NCI-H187 (cell line): ENCODE data around the gene CCNB2.

Source experiments
- DNase-seq, 2 experiments: peaks; one replicate each; lab custom pipeline; 2025; lab: John Stamatoyannopoulos, UW

CCNB2 gene

DNA sequence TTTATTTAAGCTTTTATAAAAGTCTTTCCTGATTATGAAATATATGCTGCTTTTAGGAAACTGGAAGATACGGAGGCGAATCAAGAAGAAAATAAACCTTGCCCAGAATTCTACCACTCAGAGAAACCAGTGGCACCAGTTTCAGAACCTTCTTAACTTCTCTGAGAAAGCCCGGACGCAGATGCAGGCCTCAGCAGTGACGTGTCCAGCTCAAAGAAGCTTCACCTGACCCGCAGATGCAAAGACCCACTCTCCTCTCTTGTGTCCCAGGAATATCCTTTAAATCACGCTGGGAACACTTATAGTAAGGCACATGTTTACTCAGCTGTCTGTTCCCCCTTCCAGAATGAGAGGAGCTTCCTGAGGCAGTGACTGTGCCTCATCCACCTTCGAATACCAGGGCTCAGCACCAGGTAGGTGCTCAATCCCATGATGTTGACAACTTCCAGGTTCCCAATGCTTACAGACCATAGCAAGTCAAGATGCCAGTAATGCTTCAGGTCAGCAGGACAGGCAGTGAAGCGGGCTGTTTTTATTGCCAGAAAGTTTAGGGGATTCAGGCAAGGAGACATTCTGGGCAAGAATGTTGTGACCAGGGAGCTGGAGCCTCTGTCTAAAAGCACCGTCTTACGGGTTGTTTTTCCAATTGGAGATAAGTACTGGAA lies 61.8 kb downstream of the CCNB2 start:
- DNase-seq = peak in 1 of 2 experiments; percentile 31

DNA sequence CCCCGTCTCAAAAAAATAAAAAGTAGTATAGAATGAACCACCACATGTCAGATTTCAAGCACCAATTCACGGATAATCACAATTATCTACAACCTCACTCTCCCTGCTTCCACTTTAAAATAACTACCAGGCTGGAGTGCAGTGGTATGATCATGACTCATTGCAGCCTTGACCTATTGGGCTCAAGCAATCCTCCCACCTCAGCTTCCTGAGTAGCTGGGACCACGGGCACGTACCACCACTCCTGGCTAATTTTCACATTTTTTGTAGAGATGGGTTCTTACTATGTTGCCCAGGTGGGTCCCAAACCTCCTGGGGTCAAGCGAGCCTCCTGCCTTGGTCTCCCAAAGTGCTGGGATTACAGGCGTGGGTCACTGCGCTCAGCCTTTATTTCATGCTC lies 63.6 kb downstream of the CCNB2 start:
- DNase-seq = no peak

DNA sequence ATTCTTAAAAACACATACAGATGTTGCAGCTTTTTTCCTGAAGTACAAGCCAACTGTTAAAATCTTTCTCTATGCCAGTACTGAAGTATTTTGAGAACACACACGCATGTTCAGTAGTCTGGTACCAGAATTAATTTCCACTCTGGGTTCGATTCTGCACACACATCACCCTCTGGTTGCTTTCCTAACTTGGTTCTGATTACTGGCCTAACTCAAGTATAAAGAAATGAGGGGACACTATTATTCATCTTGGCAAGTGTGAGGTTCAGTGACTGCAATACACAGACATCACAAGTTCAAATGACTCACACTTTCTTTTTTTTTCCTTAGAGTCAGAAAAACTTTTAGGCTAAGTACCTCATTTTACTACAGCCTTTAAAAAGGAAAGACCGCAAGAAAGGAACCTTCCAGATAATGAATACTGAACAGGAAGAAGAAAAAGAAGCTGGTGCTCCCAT lies 64.3 kb downstream of the CCNB2 start:
- DNase-seq = no peak

DNA sequence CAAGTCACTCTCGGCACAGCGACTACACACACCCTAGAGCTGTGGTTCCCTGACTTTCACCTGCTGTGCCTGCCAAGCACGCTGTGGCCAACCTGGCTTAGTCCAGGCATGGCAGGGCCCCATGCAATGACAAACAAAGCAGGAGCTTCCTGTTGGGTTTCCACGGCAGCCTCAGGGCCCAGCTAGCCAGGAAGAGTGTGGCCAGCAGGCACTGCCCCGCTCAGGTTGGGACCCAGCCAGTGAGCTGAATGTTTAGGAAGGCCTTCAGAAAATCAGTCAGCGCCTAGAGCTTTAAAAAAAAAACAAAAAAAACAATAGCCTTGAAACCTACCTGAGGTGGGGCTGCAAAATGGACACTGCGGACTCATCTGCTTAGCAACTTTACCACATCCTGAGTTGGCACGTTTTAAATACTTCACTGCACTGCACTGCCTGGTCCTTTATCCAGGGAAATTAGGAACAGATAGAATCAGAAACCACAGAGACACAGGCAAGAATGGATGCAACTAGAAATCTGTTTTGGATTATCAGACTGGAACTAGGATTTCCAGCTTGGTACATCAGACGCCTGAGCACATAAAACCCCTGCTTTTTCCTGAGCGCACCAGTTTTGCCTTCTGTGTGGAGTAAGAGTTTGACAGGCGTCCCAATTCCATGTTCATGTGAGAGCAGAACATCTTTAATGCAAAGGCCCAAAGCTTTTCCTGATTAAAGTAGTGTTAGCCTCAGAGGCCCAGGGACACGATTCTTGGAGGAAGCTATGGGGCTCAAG lies 65.5 kb downstream of the CCNB2 start:
- no peak for DNase-seq

DNA sequence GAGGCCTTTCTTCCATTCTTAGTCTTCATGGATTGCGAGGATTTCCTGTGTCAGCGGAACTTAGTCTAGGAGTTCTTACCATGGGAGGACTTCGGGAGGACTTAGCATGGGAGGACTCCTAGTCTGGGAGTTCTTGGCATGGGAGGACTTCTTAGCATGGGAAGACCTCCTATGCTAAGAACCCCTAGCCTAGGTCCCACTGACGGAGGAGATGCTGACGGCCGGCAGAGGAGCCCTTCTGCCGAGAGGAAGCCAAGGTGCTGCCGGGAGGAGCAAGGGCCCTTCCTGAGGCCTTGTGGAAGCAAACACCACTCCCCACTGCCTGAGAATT lies 66.1 kb downstream of the CCNB2 start:
- DNase-seq = no peak

DNA sequence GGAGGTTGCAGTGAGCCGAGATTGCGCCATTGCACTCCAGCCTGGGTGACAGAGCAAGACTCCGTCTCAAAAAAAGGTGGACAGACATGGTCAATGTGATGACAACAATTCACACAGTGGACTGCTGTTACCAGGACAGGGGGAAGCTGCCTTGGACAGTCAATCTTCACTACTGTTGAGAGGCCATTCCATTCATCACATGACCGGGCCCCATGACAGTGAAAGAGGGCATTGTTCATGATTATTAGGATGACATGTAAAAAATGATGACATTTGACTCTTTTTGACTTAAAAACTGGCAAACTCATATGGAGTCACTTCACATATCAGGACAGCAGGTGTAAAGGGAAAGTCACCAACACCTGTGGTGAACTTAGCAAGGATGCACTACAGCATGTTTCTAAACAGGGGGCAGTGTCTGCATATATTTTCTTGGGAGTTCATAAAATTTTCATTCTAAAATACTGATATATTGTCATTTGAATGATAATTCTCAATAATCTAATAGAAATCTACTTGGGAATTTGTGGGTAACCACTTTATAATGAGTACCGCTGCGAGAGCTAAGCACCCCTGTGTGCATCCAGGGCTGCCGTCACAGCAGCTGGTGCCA lies 67.4 kb downstream of the CCNB2 start:
- DNase-seq = no peak

DNA sequence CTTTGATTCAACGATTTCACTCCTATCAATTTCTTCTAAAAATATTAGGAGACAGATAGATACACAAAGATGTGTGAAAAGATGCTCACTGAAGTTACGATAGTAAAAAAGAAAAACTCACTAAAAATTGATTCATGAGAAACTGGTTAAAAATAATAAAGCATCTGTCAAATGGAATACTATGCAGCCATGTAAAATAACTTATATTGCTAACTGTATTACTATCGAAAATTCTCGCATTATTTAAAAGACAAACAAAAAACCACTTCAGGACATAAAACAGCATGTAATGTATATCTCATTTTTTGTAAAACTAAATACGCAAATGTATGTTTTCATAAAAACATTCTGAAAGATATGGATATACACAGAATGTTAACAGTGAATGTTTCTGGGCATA lies 68.2 kb downstream of the CCNB2 start:
- DNase-seq = no peak

DNA sequence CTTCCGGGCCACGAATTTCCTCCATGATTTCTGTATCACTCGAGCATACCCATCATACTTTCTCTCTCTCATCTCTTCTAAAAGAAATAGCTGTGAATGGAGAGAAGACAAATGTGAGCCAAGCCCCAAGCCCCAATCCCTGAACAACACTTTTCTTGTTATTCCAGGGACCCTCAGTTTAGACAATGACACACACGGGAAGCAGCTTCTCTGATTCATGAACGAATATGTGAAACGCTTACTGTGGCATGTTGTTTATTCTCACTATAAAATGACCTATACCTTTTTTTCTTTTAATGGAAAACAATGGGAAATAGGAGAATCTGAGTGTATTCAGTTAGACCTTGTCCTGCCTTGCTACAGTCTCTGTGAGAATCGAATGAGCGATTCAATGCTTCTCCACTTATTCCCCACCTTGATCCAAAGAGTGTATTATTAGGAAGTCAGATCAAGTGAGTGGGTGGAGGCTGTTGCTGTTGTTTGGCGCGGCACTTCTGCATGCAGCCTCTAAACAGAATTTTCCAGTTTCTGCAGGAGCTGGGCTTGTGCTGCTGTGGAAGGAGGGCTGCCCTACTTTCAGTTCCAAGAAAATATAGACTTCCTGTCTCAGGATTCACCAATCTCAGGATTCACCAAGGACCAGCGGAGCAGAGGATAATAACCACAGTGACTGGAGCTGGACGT lies 69.3 kb downstream of the CCNB2 start:
- no peak for DNase-seq
